ENCODE data around the gene HAPLN2.

DNA sequence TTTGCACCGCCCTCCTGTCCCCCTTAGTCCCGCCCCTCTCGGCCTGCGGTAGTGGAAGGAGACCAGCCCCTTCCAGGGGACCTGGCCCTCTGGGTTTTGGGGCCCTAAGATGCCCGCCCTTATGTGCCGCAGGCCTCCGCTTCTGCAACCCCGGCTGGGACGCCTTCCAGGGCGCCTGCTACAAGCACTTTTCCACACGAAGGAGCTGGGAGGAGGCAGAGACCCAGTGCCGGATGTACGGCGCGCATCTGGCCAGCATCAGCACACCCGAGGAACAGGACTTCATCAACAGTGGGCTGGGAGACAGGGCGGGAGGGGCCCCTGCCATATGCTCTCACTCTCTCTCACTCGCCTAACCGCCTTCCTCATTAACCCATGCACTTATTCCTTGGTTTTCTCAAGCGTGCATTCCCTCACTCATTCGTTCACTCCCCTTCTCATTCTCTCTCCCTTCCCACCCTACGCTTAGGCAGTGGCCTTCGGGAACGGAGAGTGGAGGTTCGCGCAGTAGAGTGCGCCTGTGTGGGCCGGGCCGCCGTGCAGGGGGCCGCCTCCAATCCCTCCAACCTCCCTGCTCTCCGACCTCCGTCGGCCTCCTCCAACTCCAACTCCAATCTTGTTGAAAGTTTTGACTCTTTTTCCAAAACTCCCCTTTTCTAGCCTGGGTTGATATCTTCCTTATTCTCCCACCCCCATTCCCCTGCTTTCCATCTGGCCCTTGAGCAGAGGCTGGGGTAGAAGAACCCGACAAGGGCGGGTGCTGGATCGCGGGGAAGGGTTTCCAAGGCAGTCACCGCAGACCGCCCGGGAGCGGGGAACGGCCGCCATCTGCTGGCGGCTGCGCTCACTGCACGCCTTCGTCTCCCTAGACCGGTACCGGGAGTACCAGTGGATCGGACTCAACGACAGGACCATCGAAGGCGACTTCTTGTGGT, 37.9 kb downstream of the HAPLN2 start:
- TF ChIP-seq CTCF (IDR thresholded peaks at IDR 0.05) (peak; percentile 97), EZH2 (IDR thresholded peaks at IDR 0.05) (peak; percentile 95)

All from neural progenitor cell (in vitro differentiated cells).